GF-D8 (cell line): ENCODE results near the gene SH3PXD2A.
"Not testable (repeated sequence)": the region's sequence is repeated elsewhere in the genome, so short reads cannot be mapped to it uniquely, and the experiment has no call there.

Experiments used
- DNase-seq: peaks from one replicate; lab custom pipeline; 2025; lab: John Stamatoyannopoulos, UW

Gene SH3PXD2A

DNA sequence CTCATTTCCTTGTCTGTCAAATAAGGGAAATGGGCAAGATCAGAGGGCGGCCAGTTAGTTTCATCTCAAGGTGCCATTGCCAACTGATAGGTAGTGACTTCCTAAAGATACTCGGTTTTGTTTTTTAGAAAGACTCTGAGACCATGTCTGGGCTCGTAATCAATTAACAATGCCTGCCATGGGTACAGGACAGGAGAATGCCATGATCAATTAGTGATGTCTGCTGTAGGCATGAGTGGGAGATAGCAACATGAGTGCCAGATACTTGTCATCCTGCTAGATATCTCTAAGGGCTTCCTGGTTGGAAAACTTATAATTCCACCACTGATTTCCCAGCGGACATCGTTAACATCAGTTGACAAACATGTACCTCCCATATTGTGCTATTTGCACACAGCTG is 64.8 kb downstream of the SH3PXD2A start:
- no peak for DNase-seq

DNA sequence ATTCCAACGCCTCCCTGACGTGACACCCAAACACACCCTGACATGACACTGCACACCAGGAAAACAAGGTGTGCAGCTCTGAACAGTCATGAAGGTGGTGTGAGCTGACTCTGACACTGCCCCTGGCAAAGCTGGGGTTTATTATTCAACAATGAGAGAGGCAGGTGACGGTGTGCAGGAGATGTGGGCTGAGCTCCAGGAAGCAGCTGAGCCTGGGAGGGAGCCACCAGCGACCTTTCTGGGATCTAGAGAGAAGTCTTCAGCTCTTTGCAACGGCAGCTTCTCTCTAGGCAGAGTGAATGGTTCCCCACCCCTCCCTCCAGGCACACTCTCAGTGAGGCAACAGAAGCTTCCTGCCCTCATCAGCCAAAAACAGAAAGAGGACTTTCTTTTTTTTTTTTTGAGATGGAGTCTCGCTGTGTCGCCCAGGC is 65.6 kb downstream of the SH3PXD2A start:
- no peak for DNase-seq

DNA sequence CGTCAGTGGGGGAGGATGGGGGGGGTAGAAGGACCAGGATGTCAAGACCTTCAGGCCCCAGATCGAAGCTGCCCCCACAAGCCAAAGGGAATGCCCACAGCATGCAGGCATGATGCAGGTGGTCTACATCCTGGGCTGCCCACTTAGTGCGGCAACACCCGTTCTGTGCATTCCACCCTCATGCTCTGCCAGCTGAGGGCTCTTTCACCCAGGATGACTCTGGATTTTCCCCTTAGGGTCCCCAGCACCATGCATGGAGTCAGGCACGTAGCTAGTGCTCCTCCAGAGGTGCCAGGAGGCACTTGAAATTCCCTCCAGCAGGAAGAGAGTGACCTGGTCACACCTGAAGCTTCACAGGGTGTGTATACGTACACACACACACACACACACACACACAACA is 66.2 kb downstream of the SH3PXD2A start:
- no peak for DNase-seq

DNA sequence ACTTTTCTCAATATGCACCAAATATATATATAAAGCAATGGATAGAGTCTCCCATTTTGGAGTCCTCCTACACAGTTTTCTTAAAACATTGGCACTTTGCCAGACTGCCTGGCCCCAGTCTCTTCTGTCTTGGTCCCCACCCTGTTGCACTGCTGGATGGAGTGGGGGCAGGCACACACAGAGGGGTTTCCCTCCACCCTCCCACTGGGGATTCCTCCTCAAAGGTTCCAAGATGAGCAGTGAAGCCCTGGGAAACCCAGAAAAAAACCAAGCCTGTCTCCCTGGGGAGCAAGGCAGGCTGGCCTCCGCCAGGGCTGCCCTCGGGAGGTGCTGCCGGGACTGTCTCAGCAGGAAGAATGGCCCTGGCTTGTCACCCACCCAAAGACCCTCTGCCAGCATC is 68.0 kb downstream of the SH3PXD2A start:
- no peak for DNase-seq

DNA sequence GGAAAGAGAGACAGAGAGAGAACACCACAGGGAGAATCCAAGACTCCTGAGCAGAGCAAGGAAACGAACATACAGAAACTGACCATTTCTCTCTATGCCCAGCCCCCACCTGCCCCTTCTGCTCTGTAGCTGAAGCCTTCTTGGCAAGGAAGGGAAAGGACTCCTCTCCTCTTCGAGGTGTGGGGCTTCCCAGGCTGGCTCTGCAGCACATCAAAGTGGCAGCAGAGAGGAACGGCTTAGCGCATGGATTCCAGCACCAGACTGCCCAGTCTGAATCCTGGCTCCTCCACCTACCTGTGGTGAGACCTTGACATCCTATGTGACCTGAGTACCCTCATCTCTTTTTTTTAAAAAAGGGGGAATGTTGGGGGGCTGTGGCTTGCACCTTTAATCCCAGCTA is 69.4 kb downstream of the SH3PXD2A start:
- no peak for DNase-seq

DNA sequence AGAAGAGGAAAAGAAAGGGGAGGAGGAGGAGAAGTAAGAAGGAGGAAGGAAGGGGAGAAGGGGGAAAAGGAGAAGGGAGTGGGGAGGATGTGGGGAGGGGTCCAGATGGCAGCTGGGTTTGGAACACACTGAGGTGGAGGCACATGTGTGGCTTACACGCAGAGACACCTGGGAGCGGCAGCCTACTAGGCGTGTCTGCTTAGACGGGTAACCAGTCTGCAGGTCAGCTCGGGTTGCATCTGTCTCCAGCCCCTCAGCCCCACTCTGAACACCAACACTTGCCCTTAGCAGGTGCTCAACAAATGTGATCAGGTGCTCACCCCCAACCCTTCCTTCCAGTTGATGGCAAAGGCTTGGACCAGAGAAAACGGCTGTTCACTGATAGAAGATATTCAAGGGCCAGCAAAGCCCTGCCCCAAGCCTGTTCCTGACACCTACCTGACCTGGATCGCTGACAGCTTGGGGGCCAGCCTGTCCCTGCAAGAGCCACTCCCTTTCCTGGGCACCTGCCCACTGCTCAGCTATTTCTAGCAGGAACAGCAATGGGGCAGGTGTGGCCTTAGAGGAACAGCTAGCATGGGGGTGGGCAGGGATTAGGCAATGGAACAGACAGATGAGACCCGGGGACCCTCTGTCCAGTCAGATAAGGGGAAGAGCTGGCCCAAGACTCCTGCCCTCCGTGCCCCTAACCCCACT is 70.5 kb downstream of the SH3PXD2A start:
- DNase-seq, result no peak

DNA sequence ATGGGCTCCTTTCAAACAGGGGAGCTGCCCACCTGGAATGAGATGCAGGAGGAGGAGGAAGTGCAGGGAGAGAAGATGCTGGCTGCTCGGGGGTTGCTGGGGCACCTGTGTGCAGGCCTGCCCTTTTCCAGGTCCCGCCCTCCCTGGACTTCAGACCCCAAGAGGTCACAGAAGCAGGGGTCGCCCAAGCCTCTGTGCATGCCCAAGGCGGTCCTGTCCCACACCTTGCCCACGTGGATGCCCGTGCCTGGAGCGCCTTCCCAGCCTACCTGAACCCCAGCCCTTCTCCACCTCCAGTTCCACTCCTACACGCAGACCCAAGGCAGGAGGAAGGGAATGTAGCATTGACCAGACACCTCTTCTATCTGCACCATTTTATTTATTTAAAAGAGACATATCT is 71.3 kb downstream of the SH3PXD2A start:
- DNase-seq, result no peak

DNA sequence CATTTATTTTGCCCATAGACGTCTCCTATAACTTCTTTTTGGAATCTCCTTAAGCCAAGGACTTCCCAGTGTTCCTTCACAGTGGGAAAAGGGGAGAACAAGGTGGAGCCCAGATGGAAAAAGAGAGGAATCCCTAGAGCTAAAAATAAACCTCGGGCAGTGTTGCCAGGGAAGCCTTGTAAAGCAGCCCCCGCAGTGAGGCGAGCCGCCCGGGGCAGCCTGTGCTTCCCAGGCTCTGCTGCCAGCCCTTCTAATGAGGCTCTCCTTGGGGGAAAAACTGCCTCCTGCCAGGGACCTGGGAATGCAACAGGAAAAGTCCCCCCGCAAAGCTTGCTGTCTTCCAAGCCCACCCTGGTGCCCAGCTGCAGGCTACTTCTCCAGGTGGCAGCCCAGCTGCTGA is 71.7 kb downstream of the SH3PXD2A start:
- no peak for DNase-seq

DNA sequence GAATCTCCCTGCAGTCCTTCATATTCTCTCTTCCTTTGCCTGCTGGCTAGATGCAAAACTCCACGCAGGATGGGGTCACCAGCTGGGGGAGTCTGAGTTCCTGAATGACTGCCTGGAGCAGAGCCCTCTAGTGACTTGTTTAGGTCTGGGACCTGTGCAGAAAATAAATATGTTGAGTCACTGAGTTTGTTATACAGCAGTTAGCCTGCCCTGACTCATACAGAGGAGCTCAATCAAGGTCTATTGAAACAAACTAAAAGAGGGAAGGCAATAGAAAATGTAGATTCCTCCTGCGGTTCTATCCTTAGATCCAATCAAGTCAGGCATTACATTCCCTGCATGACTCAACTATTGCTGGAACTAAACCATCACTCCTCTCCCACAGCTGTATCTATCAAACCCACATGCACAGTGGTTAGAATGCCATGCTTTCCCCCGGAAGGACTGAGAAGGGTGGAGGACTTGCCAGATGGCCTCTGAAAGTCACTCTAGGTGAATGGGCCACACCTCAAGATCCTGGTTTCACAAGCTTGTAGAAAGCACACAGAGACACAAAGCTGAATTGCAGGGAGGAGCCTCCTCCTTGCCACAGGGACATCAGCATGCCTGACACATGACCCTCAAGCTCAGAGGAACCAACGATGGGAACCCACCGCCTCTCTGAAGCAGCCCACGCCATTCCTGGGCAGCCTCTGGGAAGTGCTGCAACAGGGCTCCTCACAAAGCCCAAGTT is 73.9 kb downstream of the SH3PXD2A start:
- DNase-seq, result no peak

DNA sequence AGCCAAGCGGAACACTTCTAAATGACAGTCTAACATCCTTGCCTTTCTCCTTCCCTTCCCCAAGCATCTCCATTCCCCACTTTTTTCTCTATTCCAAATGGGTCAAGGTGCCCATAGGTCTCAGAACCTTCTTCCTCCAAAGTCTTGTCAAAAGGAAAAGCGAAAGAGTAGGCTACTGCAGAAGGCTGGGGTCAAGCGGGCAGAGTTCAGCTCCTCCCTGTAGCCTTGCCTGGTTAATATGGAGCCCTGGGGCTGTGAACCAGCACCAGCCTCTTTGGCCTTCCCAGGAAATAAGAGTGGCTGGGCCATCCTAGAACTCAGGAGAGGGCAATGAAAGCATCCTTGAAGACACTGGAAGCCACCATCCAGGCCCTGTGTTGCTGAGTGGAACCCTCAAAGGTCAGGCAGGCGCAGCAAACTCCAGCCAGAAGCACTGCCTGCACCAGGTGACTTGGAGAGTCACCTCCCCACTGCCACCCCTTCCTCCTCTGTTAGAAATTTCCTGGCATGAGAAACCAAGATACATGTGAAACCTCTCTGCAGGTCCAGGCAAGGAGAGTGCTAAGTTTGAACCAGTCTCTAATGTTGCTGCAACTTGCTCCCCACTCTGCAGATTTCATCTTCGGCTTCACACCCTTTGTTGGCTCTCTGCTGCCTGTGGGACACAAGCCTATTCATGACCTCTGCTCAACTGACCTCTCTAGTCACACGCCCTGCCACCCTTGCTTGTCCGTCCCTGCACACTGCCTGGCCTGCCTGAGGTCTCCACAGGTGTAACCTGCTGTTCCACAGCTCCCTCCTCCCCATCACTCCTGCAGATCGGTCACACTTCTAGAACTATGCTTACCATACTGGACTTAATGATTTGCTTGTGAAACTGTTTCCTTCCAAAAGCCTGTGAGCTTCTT is 74.9 kb downstream of the SH3PXD2A start:
- no peak for DNase-seq

DNA sequence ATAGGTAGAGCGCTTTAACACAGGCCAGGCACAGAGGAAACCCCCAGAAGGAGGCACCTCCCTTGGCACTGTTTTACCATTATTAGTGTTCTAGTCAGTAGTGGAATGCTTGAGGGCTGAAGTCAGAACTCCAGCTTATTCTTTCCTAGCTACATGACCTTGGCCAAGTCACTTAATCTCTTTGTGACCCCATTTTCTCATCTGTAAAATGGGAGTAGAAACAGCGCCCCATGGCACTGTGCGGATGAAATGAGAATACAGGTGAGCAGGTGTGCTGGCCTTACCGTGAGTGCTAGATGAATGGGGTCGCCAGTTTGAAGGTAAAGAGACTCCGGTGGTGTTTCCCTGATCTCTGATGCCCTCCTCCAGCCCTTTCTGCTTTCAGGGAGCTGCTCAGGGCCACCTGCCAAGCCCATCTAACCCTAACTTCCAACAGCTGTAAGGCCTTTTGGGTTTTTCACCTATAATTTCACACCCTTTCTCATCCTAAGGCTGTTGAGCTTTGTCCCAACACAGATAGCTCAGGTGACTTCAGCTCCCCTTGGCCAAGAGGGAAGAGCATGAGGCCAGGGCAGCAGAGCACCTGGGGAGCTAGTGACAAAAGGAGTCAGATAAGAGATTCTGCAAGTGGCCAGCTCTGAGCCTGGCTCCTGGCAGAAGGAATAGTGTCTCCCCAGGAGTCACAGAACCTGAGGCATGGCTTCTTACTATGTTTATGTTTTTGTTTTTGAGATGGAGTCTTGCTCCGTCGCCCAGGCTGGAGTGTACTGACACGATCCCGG is 76.8 kb downstream of the SH3PXD2A start:
- DNase-seq, result no peak

DNA sequence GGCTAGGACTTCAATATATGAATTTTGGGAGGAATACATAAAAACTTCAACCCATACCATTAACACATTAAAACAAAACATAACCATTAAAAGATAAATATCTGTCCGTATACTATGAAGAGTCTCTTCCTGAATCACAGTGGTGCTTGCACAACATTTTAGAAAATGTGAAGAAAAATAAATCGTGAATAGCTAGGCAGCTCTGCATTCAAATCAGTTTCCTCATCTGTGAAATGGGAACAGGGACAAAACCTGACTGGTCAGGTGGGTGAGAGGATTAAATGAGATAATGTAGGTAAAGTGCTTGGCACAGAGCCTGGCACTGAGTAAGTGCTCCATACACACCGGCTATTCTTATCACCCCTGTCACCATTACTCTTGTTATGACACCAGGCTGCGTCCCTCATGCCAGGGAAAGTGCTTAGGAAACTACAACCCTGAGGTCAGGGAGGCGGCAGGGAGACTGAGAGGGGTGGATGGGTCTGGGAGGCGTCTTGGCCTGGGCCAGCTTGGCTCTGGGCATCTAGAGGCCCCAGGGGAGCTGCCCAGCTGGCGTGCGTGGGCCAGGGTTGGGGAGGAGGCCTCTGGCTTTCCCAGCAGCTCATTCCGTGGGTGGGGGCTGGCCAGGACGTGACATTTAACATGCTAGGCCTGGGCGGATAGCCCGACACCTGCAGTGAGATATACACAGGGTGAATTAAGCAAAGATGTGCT is 78.3 kb downstream of the SH3PXD2A start:
- DNase-seq, result no peak

DNA sequence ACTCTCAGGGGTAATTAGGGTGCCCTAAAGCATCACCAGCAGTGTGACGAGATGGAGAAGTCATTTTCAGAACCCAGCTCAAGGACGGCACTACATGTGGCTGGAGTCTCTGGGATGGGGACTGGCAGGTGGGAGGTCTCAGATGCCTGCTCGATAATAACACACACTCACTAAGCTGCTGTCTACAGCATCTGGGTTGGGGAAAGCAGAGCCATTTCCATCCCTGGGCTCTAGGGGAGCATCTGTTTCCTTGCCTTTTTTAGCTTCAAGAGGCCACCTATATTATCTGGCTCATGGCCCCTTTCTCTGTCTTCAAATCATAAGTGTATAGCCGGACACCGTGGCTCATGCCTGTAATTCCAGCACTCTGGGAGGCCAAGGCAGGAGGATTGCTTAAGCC is 79.6 kb downstream of the SH3PXD2A start:
- no peak for DNase-seq

DNA sequence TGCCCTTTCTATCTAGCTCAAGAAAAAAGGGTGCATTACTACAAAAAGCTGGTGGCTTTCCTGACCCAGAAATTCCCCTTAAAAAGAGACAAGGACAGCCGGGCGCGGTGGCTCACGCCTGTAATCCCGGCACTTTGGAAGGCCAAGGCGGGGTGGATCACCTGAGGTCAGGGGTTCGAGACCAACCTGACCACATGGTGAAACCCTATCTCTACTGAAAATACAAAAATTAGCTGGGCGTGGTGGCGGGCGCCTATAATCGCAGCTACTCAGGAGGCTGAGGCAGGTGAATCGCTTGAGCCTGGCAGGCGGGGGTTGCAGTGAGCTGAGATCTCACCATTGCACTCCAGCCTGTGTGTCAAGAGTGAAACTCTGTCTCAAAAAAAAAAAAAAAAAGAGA is 82.5 kb downstream of the SH3PXD2A start:
- DNase-seq, result not testable (repeated sequence)

DNA sequence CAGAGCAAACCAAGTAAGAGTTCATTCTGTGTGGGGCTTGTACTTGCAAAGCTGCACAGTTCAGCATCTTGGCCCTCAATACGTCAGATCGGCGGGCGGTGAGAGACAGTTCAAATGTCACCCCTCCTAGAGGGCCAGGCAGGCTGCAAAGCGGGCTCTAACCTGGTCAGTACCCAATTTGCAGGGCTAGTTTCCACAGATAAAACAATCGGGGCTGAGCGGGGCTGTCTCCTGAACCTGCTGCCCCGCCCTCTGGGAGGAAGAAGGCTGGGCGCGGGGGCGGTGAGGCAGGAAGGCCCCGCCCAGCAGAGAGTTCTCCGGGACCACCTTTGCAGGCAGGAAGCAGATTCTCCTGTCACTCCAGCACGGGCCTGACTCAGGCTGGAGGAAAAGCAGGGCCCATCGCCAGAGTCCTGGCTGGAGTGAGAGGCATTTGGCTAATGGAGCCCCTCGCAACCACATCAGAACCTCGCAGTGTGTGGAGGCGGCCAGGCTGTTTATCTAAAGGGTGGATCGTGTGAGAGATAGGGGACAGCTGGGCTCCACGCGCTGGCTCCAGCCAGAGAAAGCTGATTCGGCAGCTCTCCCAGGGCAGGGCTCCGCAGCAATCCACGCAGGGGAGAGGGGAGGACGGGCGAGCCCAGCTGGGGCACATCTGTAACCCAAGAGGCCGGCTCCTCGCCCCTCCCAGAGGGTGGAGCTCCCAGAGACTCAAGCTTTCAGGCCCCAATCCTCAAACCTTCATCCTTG is 83.1 kb downstream of the SH3PXD2A start:
- no peak for DNase-seq

DNA sequence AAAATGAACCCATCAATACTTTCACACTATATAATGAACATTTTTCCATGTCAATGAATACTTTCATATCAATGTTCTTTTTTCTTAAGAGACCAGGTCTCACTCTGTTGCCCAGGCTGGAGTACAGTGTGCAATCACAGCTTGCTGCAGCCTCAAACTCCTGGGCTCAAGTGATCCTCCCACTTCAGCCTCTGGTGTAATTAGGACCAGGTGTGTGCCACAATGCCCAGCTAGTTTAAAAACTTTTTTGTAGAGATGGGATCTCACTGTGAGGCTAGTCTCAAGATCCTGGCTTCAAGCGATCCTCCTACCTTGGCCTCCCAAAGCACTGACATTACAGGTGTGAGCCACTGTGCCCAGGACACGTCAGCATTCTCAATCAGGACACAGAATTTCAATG is 85.2 kb downstream of the SH3PXD2A start:
- no peak for DNase-seq

DNA sequence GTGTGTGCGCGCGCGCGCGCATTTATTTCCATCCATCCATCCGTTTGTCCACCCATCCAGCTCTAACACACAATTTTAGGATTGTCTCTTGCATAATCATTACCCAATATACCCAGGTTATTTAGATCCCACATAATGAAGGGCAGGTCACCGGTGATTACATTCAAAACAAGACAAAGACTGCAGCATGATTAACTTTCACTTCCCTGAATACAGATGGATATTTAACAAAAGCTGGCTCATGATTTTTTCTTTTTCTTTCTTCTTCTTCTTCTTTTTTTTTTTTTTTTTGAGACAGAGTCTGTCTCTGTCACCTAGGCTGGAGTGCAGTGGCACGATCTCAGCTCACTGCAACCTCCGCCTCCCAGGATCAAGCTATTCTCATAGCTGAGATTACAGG is 86.2 kb downstream of the SH3PXD2A start:
- DNase-seq, result no peak

DNA sequence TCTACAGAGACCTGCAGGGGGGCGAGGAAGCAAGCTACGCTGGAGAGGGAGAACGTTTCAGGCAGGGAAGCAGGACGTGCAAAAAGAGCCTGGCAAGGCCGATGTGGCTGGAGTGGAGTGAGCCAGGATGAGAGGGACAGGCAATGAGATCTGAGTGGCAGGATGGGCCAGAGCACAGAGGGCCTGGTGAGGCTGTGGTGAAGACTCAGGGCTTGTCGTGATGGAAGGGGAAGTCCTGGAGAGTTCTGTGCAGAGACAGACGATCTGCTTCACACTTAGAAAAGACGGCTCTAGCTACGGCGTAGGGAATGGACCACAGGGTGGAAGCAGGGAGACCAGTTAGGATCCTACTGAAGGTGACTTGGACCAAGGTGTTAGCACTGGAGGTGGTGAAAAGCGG is 87.0 kb downstream of the SH3PXD2A start:
- no peak for DNase-seq

DNA sequence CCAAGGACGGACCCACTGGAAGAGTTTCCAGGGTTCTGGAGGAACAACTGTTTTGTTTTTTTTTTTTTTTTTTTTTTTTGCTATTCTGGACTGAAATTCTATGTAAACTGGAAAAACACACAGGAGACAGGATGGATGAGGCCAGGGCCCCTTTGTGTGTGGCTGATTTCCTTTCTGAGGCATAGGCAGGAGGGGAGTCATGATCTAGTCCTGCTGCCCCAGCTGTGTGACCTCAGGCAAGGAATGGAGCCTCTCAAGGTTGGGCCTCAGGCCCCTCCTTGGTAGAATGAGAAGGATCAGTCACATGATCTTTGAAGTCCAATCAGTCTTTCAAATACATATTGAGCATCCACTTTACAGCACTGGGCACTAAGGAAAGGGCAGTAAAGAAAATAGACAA is 87.6 kb downstream of the SH3PXD2A start:
- no peak for DNase-seq

DNA sequence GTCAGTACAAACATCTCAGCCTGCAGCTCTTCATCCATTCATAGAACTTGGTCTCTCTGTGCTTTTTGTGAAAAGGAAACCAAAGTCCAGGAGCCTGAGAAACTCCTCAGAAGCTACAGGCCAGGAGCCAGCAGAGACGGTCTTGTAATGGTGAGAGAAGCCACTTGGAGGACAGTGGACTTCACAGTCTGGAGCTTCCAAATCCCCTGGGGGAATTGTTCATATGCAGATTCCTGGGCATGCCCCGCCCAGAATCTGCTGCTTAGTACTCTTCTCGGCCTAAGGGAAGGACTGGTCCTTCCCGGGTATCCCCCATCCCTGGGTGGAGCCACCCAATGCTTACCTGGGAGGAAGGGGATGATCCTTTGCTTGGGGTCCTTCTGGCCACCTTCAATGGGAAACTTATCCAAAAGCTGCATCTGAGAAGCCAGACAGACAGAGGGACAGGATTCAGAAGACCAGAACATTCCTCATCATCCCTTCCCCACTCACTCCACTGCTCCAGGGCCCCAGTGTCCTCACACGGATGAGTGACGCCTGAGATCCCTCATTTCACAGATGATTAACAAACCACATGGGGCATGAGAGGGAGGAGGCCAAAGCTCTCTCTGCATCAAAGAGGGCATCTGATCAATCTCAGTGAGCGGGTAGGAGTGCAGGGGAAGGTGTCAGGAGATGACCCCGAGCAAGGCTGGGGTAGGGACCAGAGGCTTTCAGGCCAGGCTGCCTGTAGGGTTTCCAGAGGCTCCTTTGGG is 88.4 kb downstream of the SH3PXD2A start:
- DNase-seq, result no peak
